CD1c-positive myeloid dendritic cell (primary cell): ENCODE data around the gene ADGRA1.
A peak's percentile ranks its signal among the peaks of the same experiment; 100 is the strongest.
"Not testable (repeated sequence)": the region's sequence is repeated elsewhere in the genome, so short reads cannot be mapped to it uniquely, and the experiment has no call there.

Experiments used
- DNase-seq: peaks from one replicate; pipeline ENCODE4 v3.0.0-alpha.2; 2016; ENCODE audit errors: extremely low spot score

The ADGRA1 gene

DNA sequence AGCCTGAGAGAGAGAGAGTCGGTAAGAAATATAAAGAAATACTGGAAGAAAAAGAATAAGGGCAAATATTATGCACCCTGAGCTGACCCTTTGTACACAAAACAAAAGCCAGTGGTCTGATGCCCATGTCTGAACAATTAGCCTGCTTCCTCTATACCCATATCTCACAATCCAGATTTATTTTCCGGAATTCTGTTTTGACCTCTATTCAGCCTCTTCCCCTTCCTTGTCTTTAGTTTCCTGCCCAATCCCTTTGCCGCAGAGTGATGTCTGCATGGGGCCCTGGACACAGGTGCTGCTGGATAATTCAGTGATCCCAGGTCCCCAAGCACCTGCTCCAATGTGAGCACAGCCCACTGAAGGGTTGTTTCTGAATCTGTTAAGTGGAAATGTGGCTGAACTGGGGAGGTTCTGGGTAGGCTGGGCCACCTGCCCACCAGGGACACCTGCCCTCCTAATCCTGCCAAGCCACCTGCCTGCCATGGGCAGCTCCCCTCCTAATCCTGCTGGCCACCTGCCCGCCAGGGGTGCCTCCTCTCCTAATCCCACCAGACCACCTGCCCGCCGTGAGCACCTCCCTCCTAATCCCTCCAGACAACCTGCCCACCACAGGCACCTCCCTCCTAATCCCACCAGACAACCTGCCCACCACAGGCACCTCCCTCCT lies 23.0 kb downstream of the ADGRA1 start:
- DNase-seq, result no peak

DNA sequence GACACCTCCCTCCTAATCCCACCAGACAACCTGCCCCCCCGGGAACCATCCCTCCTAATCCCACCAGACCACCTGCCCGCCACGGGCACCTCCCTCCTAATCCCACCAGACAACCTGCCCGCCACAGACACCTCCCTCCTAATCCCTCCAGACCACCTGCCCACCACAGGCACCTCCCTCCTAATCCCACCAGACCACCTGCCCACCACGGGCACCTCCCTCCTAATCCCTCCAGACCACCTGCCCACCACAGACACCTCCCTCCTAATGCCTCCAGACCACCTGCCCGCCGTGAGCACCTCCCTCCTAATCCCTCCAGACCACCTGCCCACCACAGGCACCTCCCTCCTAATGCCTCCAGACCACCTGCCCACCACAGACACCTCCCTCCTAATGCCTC lies 23.9 kb downstream of the ADGRA1 start:
- DNase-seq, result not testable (repeated sequence)

DNA sequence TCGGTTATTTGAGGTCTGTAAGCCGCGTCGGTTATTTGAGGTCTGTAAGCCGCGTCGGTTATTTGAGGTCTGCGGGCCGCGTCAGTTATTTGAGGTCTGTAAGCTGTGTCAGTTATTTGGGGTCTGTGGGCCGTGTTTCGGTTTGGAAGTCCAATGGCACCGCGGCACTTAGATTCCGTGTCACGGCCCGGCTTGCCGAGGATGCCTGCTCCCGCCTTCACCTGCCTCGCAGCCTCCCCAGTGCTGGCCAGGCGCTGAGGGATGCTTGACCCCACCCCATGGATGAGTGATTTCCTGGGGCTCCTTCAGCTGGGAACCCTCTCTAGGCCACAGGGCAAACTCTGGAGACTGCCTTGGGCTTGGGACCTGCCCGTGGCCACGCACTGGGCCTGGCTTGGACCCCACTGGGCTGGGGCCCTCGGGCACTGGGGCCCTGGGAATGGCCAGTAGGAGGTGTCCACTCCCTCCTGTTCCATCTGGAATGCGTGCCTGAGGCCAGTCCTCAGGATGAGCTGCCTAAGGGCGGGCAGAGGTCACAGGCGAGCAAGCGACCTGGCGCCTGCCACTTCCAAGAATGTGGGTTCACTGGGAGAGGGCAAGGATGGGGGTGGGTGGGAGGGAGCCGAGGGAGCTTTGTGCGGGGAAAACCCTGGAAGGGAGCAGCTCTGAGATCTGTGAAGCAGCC lies 25.6 kb downstream of the ADGRA1 start:
- DNase-seq, result no peak

DNA sequence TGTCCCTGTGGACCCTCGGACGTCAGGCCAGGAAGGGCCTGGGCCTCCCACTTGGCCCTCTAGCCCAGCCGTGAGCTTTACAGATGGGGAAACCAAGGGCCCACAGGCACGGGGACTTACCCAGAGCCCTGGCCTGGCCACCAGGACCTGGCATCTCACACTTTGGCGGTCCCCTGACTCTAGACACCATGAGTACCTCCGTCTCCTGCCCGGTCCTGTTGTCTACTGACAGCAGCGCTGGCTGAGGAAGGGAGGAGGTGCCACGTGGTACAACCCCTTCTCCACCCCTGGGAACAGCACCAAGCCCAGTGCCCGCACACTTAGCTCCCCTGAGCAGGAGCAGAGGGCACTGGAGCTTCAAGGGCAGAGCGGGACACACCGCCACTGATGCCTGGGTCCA lies 26.1 kb downstream of the ADGRA1 start:
- no peak for DNase-seq

DNA sequence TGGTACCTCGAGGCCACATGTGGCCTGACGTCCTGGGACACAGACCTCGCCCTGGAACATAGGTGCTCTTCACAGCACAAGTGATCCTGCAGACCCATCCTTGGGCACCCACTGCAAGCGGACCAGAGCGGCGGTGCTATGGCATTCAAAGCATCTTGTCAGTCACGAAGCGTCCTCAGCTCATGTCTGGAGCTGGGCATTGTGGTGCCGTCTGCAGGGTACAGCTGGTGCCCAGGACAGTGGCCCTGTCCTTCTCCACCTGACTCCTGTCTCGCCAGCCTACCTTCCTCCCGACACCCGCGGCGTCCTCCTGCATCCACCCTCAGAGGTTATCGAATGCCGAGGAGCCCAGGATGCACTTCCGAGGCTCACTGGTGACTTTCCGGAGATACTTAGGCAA lies 26.5 kb downstream of the ADGRA1 start:
- no peak for DNase-seq

DNA sequence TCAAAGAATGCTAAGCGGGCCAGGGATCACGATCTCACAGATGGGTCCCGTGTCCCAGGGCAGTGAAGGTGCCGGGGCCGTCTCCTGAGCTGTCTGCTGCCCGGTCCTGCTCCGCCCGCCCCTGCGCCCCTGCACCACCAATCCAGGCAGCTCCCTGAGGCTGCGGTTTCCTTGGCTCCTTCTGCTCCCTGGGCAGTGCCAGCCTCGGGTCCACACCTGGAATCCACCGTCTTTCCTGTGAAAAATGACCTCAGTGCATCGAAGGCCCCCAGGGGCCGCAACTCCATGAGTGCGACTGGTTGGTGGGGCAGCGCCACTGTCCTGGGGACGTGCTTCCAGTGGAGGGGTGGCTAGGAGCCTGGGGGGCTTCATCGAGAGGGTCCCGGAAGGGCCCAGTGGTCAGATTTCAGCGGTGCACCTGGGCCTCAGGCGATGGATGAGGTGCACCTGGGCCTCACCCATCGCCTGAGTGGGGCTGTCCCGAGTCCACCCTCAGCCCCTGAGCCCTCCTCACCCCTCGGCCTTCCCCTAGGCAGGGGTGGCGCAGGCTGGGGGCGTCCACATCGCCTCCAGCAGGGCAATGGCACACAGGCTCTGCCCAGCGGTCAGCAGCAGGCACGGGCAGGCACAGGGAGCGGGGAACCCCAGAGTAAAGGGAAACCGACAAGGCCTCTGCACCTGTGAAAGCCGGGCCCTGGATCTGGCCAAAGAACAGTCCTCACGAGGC lies 27.2 kb downstream of the ADGRA1 start:
- no peak for DNase-seq

DNA sequence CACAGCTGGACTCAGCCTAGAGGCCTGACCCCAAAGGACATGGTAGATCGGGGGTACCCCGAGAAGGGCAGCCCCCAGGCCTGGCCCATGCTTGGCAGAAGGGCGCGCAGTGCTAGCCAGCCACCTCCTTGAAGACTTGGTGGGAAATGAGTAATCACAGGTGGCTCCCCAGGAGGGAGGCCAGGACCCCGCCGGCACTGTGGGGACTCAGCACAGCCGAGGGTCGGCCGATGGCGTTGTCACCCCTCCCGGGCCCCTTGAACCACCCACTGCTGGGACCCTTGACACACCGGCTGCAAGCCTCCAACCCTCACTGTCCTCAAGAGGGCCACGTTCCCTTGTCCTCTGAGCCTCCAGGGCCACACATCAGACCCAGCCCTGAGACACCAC lies 27.7 kb downstream of the ADGRA1 start:
- DNase-seq, result no peak

DNA sequence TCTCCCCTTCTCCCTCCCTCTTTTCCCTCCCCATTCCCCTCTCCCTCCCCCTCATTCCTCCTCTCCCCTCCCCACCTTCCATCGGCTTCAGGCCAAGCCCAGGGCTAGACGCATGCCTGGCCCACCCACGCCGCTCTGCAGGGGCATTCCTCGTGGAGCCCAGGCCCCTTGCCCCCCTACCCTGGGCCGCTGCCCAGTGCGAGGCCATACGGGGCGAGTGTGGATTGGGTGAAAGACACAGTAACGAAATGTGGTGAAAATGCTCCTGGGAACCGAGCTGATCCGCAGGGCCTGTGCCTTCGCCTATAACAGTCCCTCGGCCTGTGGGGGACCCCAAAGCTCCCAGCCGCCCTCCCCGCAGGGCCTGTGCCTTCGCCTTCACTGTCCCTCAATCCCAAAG lies 28.3 kb downstream of the ADGRA1 start:
- no peak for DNase-seq

DNA sequence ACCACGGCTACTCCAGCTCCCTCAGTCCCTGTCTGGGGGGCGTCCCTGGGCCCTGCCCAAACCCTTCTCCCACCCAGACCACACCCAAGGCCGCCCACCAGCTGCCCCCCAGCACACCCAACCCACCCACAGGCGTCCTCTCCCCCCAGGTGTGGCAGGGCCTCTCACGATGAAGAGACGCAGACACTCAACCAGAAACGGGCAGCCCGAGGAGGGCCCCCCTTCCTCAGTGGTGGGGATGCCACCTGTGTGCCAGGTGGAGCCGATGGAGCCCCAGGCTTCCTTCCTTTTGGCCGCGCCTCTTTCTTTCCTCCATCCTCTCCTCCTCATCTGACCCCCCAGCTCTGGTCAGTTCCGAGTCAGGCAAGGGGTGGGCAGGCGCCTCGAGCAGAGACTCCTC lies 28.7 kb downstream of the ADGRA1 start:
- no peak for DNase-seq

DNA sequence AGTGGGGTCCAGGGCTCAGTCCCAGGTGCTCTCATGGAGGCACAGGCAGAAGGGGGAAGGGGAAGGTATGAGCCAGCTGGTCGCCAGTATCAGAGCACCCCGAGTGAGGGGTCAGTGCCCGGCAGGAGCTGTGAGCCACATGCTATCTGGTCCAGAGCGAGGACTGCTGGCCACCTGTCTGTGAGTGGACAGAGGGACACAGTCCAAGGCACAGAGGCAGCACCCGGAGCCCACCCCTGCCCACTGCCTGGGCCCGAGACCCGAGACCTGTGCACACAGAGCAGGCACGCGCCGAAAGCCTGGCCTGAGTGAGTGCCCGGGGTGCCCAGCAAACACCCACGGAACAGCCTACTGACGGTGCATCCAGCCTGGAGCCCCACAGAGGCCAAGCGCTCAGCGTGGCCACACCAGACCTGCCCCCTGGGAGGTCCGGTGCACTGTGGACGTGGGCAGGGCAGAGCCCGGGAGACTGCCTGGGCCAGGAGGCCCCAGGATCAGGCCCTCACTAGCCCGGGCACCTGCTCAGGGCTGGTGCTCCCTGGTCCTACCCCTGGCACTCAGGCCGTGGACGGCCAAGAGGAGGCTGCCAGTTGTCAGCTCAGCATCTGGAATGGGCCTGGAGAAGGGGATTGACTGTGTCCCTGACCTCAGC lies 29.4 kb downstream of the ADGRA1 start:
- no peak for DNase-seq

DNA sequence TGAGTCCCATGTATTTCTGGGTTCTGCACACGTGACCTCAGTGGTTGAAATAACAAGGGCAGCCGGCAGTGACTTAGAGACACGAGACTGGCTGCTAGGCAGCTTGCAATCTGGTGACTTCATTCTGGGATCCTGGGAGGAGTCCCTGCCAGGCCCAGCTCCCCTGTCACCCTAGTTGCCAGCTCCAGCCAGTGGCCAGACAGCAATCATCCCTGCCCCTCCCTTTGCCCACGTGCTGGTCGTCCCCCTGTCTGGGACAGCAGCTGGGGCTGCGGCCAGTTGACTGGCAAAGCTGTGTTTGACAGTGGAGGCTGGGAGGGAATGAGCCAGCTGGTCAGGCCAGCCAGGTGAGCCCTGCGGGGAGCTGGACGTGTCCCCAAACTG lies 30.0 kb downstream of the ADGRA1 start:
- DNase-seq, result no peak

DNA sequence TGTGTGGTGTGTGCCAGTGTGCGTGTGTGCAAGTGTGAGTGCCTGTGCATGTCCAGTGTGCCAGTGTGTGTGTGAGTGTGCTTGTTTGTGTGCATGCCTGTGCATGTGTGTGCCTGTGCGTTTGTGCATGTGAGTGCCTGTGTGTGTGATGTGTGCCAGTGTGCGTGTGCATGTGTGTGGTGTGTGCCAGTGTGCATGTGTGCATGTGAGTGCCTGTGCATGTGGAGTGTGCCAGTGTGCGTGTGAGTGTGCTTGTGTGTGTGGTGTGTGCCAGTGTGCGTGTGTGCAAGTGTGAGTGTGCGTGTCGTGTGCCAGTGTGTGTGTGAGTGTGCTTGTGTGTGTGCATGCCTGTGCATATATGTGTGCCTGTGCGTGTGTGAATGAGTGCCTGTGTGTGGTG lies 33.8 kb downstream of the ADGRA1 start:
- DNase-seq, result no peak

DNA sequence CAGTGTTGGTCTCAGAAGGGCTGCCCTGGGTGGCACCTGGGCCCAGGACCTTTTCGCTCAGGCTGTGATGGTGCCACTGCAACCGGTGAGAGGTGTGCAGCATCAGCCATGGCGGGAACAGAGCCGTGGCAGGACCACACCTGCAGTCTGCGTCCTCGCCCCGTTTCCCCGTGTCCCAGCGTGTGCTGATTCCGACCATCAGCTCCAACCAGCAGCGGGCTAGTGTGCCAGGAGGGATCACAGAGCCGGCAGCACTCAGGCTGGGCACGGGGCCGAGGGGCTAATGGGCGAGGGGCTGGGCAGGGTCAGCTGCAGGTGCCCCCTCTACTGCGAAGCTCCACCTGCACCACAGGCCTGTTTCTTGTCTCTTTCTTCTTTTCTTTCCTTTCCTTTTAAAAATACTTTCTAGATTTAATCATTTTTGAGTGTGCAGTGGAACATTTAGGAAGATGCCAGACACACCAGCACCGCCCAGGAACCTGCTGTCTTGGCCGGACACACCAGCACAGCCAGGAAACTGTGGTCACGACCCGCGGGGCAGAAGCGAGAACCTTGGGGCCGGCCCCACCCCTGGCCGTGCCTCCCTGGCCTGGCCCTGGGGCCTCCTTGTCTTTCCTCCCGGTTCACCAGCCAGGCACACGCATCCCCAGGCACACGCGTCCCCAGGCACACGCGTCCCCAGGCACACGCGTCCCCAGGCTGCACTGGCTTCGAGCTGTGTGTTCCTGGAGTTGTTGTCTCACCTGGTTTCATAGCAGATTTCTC lies 34.6 kb downstream of the ADGRA1 start:
- no peak for DNase-seq

DNA sequence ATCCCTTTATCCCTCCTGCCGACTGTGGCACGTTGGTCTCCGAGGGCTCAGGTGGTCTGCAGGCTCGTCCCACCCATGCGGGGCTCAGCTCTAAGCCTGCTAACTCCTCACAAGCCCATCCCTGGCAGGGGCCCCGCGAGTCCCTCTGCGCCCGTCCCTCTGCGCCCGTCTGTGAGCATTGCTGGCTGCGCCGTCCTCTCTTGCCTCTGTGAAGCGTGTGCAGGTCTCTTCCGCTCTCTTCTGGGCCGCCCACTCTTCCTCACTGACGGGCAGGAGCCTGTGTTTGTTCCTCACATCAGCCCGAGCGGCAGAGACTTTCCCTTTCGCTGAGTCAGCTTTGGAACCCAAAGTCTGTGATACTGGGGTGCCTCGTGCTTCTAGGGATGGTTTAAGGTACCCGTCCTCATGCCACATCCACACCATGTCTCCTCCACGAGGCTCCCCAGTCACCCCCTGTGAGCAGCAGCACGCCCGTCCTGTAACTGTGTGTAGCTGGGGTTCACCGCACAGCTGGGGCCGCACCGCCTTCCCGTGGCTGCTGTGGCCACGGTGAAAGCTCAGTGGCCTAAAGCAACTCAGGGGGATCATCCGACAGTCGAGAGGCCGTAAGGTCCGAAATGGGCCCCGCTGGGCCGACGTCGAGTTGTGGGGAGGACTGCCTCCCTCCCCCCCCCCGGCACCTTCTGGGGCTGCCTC lies 35.5 kb downstream of the ADGRA1 start:
- peak; percentile 14 for DNase-seq

DNA sequence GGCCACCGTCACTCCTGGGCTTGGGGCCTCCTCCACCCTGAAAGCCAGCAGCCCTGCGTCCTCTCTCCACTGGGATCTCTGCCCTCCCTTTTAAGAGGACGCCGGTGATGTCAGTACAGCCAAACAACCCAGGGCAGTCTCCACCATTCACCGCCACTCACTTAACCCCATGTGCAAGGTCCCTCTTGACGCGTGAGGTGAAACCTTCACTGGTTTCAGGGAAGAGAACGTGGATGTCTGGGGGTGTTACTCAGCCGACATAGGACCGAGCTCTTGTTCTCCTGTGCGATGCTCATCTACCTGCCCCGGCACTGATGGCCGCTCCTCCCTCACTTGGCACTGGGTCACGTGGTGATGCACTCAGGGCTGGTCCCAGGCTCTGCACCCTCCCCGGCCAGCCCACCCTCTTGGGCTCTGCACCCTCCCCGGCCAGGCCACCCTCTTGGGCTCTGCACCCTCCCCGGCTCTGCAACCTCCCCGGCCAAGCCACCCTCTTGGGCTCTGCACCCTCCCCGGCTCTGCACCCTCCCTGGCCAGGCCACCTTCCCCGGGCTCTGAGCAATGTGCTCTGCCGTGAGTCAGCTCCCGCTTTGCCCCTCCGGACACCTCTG lies 36.1 kb downstream of the ADGRA1 start:
- DNase-seq, result no peak

DNA sequence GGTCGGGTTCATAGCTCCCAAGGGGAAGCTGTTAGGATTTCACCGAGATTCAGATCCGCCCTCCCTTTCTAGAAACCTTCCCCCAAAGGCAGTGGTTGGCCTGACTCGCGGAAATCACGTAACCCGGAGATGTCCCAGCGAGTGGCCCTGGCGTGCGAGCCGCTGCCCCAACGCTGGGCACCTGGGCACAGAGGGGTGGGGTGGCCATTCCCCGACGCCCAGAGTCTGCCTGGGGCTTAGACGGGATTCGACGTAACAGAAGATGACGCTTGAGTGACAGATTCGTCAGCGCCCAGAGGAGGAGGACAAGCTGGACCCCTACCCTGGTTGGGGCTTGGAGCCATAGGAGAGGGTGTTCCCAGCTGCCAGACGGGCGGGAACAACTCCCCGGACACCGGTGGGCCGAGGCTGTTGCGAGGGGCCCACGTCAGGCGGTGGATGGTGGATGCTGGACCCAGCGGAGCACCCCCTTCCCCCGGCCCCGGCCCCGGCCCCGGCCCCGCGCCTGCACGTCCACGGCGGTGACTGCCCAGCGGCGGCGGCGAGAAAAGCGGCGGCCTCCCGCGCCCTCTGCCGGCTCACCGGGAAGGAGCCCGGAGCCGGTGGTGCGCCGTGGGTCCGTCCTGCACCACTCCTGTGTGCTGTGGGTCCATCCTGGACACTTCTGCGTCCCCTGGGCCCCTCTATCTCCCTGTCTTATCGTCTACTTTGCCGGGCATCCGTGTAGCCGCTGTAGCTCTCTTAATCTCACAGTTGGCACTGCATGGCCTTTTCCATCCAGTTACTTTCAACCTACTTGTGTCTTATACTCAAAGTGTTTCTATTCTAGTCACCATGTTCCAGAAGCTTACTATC lies 36.9 kb downstream of the ADGRA1 start:
- DNase-seq, result peak; percentile 30

DNA sequence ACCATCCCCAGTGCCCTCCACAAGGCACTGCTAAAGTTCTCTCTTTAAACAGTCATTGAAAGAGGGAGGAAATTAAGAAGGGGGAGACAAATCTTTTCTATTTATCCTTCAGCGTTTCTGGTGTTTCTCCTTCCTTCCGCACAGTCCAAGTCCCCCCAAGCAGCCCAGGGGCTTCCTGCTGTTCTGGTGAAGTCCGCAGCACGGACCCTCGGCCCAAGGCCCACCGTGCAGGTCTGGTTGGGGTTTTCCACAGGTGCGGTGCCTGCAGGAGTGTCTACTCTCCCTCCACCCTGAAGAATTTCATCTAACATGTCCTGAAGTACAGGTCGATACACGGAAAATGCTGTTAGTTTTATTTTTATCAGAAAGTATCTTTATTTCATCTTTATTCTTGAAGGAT lies 38.2 kb downstream of the ADGRA1 start:
- DNase-seq, result no peak

DNA sequence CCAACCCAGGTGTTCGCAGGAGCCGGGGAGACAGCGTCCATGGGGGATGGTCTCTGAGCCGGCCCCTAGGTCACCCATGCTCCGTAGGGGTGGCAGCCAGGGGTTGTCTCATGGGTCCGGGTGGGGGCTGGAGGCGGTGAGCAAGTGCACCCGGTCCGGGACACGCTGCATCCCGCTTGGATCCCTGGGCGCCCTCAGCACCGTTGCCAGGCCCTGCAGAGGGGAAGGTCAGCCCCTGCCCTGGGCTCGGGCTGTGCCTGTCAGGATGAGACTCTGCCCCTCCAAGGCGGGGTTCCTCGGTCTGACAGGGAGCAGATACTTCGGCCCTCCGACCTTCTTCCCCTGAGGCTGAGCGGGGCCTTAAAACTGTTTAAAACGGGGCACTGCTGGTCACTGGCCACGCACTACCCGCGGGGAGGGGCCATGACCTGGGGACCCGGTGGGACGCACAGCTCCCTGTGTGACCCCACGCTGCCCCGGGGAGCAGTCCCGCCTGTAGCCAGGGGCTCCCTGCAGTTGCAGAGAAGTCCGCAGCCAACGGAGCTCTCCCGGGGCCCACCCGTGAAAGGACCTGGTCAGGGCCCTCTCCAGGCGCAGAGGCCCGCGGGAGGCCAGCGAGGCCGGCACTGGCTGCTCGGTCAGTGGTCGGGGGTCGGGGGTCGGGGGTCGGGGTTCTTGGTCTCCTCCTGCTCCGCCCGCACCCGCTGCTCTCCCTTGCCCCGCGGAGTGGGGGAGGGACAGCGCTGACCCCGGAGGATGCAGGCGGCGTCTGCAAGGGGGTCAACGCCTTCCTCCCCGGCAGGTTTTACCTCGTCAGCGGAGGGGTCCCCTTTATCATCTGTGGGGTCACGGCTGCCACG lies 38.9 kb downstream of the ADGRA1 start:
- no peak for DNase-seq
